Gastroesophageal sphincter (tissue), 4 donors: ENCODE measurements around the gene FANCF. TPM values are rescaled to one million over a fixed set of nuclear protein-coding genes. Genes with fewer than 3 reads are reported as not detected.
"Not testable (repeated sequence)": the region's sequence is repeated elsewhere in the genome, so short reads cannot be mapped to it uniquely, and the experiment has no call there.

Experiments used
- ATAC-seq: fragments of 150-250 bp; one replicate; pipeline ENCODE4 v1.9.1; 2016; ENCODE audit warnings: mild to moderate bottlenecking, moderate library complexity
- H3K27ac ChIP-seq, 4 donors: fragments of 200-600 bp; sonication (generic) in 3 of 4; 1 replicate in 3 of 4; 2 replicates in 1 of 4; pipeline ENCODE4 v1.5.1; 2016 to 2019
- H3K27me3 ChIP-seq: fragments of 200-600 bp; sonication (generic); one replicate; pipeline ENCODE4 v1.5.1; 2019
- H3K36me3 ChIP-seq, 2 donors: fragments of 200-600 bp; sonication (generic); one replicate each; pipeline ENCODE4 v1.5.1; 2019; ENCODE audit warnings: control low read depth in 1 of 2
- H3K4me1 ChIP-seq, 3 donors: fragments of 200-600 bp; sonication (generic); 1 replicate in 2 of 3; 2 replicates in 1 of 3; pipeline ENCODE4 v1.5.1; 2016 to 2019; ENCODE audit warnings: control low read depth in 2 of 3
- H3K4me3 ChIP-seq, 2 donors: fragments of 200-600 bp; sonication (generic); one replicate each; pipeline ENCODE4 v1.5.1; 2019; ENCODE audit warnings: mild to moderate bottlenecking in 1 of 2, moderate library complexity in 1 of 2
- H3K9me3 ChIP-seq, 3 donors: fragments of 200-600 bp; sonication (generic); one replicate each; pipeline ENCODE4 v1.5.1; 2017 to 2019; ENCODE audit warnings: control low read depth in 2 of 3
- EP300 ChIP-seq: sonication (generic); formaldehyde crosslinking; IDR thresholded peaks from one replicate; pipeline ENCODE4 v1.6.1; 2017; ENCODE audit warnings: antibody characterized with exemption, mild to moderate bottlenecking
- POLR2A ChIP-seq, 2 donors: fragments of 450-650 bp; IDR thresholded peaks; one replicate each; pipeline ENCODE4 v1.6.1; 2017; ENCODE audit warnings: antibody characterized with exemption in 2 of 2, mild to moderate bottlenecking in 2 of 2, moderate library complexity in 1 of 2
- POLR2AphosphoS5 ChIP-seq: sonication (generic); formaldehyde crosslinking; IDR thresholded peaks from one replicate; pipeline ENCODE4 v1.6.1; 2017; ENCODE audit warnings: antibody characterized with exemption
- WGBS, 2 donors: methylation state at CpG; one replicate each; pipeline ENCODE4 v1.1.5; 2018; ENCODE audit warnings: low coverage in 1 of 2; 5-methylcytosine and 5-hydroxymethylcytosine counted together
- total RNA-seq, 4 donors: library from RNA; depleted of rRNA; stranded (reverse); fragments of >200 nt; gene quantifications; one replicate each; pipeline ENCODE4 v1.1.0, GENCODE V29; 2016
- TF ChIP-seq, protein P1 (sequence below), 4 experiments: fragments of 200-600 bp in 2 of 4; fragments of 450-650 bp in 2 of 4; sonication (generic) in 1 of 4; IDR thresholded peaks; one replicate each; pipeline ENCODE4 v1.5.1; 2017 to 2019; ENCODE audit warnings: antibody characterized with exemption in 4 of 4, mild to moderate bottlenecking in 2 of 4, moderate library complexity in 2 of 4

Gene FANCF
- total RNA-seq, 4 donors from 2014 or later = 3.6 to 9.2 (median 6.2) TPM

DNA sequence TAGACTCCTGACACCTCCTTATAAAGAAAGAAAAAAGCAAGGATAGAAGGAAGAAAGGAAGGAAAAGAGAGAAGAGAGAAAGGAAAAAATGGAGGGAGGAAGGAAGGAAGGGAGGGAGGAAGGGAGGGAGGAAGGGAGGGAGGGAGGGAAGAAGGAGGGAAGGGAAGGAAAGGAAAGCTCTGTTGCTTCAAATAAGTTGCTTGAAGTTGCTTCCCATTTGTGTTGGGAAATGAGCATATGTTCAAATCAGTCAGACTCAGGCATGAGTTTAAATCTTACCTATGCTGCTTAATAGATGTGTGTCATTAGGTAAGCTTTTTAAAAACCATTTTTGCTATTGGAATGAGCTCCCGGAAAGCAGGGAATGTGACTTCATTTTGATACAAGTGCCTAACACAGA lies 34.2 kb upstream of the FANCF start:
- H3K9me3 ChIP-seq = no peaks in the 10 kb centered on the region
- no peaks in the 10 kb centered on the region for H3K27me3 ChIP-seq
- no peaks in the 10 kb centered on the region for H3K4me1 ChIP-seq
- 67 to 100% methylated on average over 1 of the region's 1 CpG for WGBS, 2 donors
- H3K4me3 ChIP-seq = no peak overlapping the region
- no peak for ATAC-seq
- TF ChIP-seq, protein P1, sequence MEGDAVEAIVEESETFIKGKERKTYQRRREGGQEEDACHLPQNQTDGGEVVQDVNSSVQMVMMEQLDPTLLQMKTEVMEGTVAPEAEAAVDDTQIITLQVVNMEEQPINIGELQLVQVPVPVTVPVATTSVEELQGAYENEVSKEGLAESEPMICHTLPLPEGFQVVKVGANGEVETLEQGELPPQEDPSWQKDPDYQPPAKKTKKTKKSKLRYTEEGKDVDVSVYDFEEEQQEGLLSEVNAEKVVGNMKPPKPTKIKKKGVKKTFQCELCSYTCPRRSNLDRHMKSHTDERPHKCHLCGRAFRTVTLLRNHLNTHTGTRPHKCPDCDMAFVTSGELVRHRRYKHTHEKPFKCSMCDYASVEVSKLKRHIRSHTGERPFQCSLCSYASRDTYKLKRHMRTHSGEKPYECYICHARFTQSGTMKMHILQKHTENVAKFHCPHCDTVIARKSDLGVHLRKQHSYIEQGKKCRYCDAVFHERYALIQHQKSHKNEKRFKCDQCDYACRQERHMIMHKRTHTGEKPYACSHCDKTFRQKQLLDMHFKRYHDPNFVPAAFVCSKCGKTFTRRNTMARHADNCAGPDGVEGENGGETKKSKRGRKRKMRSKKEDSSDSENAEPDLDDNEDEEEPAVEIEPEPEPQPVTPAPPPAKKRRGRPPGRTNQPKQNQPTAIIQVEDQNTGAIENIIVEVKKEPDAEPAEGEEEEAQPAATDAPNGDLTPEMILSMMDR (IDR thresholded peaks at IDR 0.05) = no peak
- TF ChIP-seq POLR2A (IDR thresholded peaks at IDR 0.05) = no peak
- no peak for TF ChIP-seq EP300
- TF ChIP-seq POLR2AphosphoS5 = no peak
- no peak overlapping the region for H3K27ac ChIP-seq
- H3K36me3 ChIP-seq = no peaks in the 10 kb centered on the region

DNA sequence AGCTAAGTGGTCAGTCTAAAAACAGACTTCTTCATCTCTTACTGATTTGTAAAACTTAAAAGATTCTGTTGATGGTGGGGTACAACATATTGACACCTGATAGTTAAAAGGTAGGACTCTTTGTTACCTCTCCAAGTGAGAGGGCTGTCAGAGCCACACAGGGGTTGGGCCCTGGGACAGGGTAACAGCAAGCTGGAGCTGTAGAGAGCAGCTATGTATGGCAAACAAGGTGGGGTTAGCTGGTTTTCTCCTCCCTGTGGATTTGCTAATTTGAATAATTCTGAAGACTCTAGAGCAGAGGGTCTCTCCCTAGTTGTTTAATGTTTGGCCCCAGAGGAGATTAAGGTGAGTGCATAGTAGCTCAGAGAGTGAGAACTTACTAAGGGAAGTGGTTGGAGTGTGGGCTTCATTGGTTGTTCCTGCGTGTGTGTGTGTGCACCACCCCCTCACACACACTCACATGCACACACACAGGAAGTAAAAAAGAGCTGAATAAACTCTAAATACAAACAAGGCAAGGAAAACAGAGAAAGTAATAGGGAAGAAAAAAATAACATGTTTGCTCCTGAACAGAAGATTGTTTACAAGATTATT lies 31.6 kb upstream of the FANCF start:
- Histone ChIP-seq H3K9me3 (no peaks in the 10 kb centered on the region), H3K4me3 (no peak overlapping the region), H3K27ac (no peak overlapping the region), H3K36me3 (no peaks in the 10 kb centered on the region), H3K4me1 (no peaks in the 10 kb centered on the region), H3K27me3 (no peaks in the 10 kb centered on the region)
- TF ChIP-seq POLR2A (IDR thresholded peaks at IDR 0.05) (no peak), POLR2AphosphoS5 (no peak), EP300 (no peak)
- TF ChIP-seq, protein P1 (IDR thresholded peaks at IDR 0.05) = no peak
- WGBS, 2 donors = 50 to 69% methylated on average over 1 of the region's 1 CpG
- ATAC-seq = no peak

DNA sequence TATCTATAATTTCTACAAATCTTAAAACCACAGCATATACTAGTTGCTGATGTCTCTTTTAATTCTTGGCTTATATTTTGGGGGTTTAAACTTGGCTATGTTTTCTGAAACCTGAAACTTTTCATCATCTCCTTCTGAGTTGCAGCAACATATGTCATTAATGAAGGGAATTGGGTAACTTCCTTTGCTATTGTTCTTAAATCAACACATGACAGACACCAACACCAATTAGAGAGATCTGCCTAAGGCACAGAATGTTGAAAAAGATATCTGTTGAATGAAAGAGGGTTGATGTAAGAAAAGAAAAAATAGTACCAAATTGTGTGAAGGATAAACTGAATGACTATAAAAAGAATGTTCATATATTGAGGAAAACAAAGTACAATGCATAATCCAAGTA lies 30.5 kb upstream of the FANCF start:
- no peak for ATAC-seq
- Histone ChIP-seq H3K36me3 (no peaks in the 10 kb centered on the region), H3K27me3 (no peaks in the 10 kb centered on the region), H3K9me3 (no peaks in the 10 kb centered on the region), H3K4me1 (no peaks in the 10 kb centered on the region), H3K27ac (no peak overlapping the region), H3K4me3 (no peak overlapping the region)
- no peak for TF ChIP-seq EP300
- no peak for TF ChIP-seq POLR2A (IDR thresholded peaks at IDR 0.05)
- TF ChIP-seq, protein P1 (IDR thresholded peaks at IDR 0.05) = no peak
- no peak for TF ChIP-seq POLR2AphosphoS5

DNA sequence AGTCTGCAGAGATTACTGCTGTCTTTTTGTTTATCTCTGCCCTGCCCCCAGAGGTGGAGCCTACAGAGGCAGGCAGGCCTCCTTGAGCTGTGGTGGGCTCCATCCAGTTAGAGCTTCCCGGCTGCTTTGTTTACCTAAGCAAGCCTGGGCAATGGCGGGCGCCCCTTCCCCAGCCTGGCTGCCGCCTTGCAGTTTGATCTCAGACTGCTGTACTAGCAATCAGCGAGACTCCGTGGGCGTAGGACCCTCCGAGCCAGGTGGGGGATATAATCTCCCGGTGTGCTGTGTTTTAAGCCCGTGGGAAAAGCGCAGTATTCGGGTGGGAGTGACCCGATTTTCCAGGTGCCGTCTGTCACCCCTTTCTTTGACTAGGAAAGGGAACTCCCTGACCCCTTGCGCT lies 26.7 kb upstream of the FANCF start:
- WGBS, 2 donors = 60% methylated on average over 9 of the region's 15 CpGs; no CpG with 5 or more reads in 1 of the 2 donors
- not testable (repeated sequence) for ATAC-seq, H3K4me3 ChIP-seq

DNA sequence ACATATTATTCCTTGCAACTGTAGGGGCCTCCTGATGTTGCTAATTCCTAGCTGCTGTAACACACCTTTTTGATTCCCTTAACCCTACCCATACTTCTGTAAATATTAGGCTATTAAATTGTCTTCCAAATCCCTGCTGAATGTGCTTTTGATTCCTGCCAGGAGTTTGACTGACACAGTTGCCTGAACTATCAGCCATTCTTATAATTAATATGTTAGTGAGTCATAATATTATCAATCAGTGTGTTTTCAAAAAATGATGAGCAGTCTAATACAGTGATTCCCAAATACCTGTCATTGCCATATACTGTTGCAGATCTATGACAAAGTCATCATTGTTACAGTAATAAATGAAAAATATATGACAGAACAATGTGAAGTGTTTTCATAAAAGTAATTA lies 15.9 kb upstream of the FANCF start:
- Histone ChIP-seq H3K9me3 (no peaks in the 10 kb centered on the region), H3K27ac (no peak overlapping the region), H3K4me3 (no peak overlapping the region), H3K36me3 (no peaks in the 10 kb centered on the region), H3K4me1 (no peaks in the 10 kb centered on the region), H3K27me3 (no peaks in the 10 kb centered on the region)
- ATAC-seq = no peak
- no peak for TF ChIP-seq POLR2AphosphoS5
- no peak for TF ChIP-seq POLR2A (IDR thresholded peaks at IDR 0.05)
- TF ChIP-seq, protein P1 (IDR thresholded peaks at IDR 0.05) = no peak
- no peak for TF ChIP-seq EP300

More for the DNA sequence above, 26.7 kb upstream of the FANCF start:
- H3K36me3 ChIP-seq, H3K27ac ChIP-seq, H3K9me3 ChIP-seq, H3K27me3 ChIP-seq, H3K4me1 ChIP-seq: not testable (repeated sequence)
